ENCODE measurements around the gene ABCE1. TPM values are rescaled to one million over a fixed set of nuclear protein-coding genes. Genes with fewer than 3 reads are reported as not detected.

ABCE1 gene
- total and polyA plus RNA-seq, 2 experiments from 2014 or later, result 70.3 to 185 TPM

- no peak overlapping the region for H3K27ac ChIP-seq (ENCODE audit: low read depth)
- H3K79me2 ChIP-seq (replicated peaks; ENCODE audit: insufficient read depth), result peaks cover 83% of the 10 kb centered on the region
- Mint-ChIP-seq H3K4me1 (peaks cover 5% of the 10 kb centered on the region; the same call in 2 of the 3 replicates), H3K9me3 (peaks cover 3% of the 10 kb centered on the region; the same call in 1 of the 3 replicates), H3K27ac (no peak overlapping the region), H3K4me3 (no peak overlapping the region), H3K36me3 (ENCODE audit: low read depth) (peaks cover 15% of the 10 kb centered on the region), H3K27me3 (ENCODE audit: insufficient read depth, low read depth, poor library complexity) (peaks cover 4% of the 10 kb centered on the region)
- DNase-seq (ENCODE audit: low spot score) (no peak), ATAC-seq (no peak)
- H3K27me3 ChIP-seq (ENCODE audit: insufficient read depth), result no peaks in the 10 kb centered on the region
- TF ChIP-seq ZNF331 (CRISPR knock-in tag; IDR thresholded peaks at IDR 0.05; ENCODE audit: low read depth) (no peak), EZH2 (IDR thresholded peaks at IDR 0.05; ENCODE audit: low read depth, unreplicated experiment) (no peak), CREB1 (CRISPR knock-in tag; IDR thresholded peaks at IDR 0.05; ENCODE audit: low read depth) (no peak), STAT1 (IDR thresholded peaks at IDR 0.05; ENCODE audit: unreplicated experiment) (no peak), NANOG (IDR thresholded peaks at IDR 0.05; ENCODE audit: borderline replicate concordance) (no peak), JUNB (IDR thresholded peaks at IDR 0.05; ENCODE audit: unreplicated experiment) (no peak), POLR2AphosphoS5 (IDR thresholded peaks at IDR 0.05; ENCODE audit: low read depth) (no peak), CTCF (conservative IDR thresholded peaks at IDR 0.05; ENCODE audit: low read depth in 2 of 2) (no peak), EZH2phosphoT487 (IDR thresholded peaks at IDR 0.05; ENCODE audit: unreplicated experiment) (no peak), ZNF114 (CRISPR knock-in tag; IDR thresholded peaks at IDR 0.05) (no peak), ETS1 (IDR thresholded peaks at IDR 0.05) (no peak)
- peaks cover 12% of the 10 kb centered on the region for H3K36me3 ChIP-seq (ENCODE audit: insufficient read depth)
- H3F3A ChIP-seq (replicated peaks; ENCODE audit: low read depth), result no peaks in the 10 kb centered on the region
- peaks cover 3% of the 10 kb centered on the region; the same call in 1 of the 2 replicates for H4K20me1 ChIP-seq (replicated peaks; ENCODE audit: insufficient read depth)
- no peak overlapping the region for H3K4me3 ChIP-seq
- no peak overlapping the region for H3K4me2 ChIP-seq
- no peaks in the 10 kb centered on the region for H3K9me2 ChIP-seq (ENCODE audit: insufficient read depth)
- peaks cover 19% of the 10 kb centered on the region for H3K4me1 ChIP-seq (ENCODE audit: insufficient read depth)
- H2AFZ ChIP-seq, result no peak overlapping the region
Observed at GRCh38 chr4:145101091-145101490, 3.0 kb downstream of the ABCE1 start.

GRCh38 chr4:145102619-145103018 lies 4.5 kb downstream of the ABCE1 start:
- Mint-ChIP-seq H3K4me1 (peaks cover 5% of the 10 kb centered on the region; the same call in 2 of the 3 replicates), H3K36me3 (ENCODE audit: low read depth) (peaks cover 21% of the 10 kb centered on the region), H3K9me3 (peaks cover 2% of the 10 kb centered on the region; the same call in 1 of the 3 replicates), H3K4me3 (no peak overlapping the region), H3K27me3 (ENCODE audit: insufficient read depth, low read depth, poor library complexity) (peaks cover 4% of the 10 kb centered on the region), H3K27ac (no peak overlapping the region)
- ATAC-seq, result no peak
- Histone ChIP-seq H3F3A (replicated peaks; ENCODE audit: low read depth) (no peaks in the 10 kb centered on the region), H3K36me3 (ENCODE audit: insufficient read depth) (peaks cover 26% of the 10 kb centered on the region), H3K4me2 (no peak overlapping the region), H3K79me2 (replicated peaks; ENCODE audit: insufficient read depth) (peaks cover 68% of the 10 kb centered on the region), H4K20me1 (replicated peaks; ENCODE audit: insufficient read depth) (peaks cover 6% of the 10 kb centered on the region; the same call in 1 of the 2 replicates), H3K27me3 (ENCODE audit: insufficient read depth) (no peaks in the 10 kb centered on the region), H3K9me2 (ENCODE audit: insufficient read depth) (no peaks in the 10 kb centered on the region), H3K4me3 (no peak overlapping the region), H2AFZ (no peak overlapping the region), H3K27ac (ENCODE audit: low read depth) (no peak overlapping the region), H3K4me1 (ENCODE audit: insufficient read depth) (peaks cover 13% of the 10 kb centered on the region; the same call in 1 of the 2 replicates)
- no peak for DNase-seq (ENCODE audit: low spot score)
- TF ChIP-seq POLR2AphosphoS5 (IDR thresholded peaks at IDR 0.05; ENCODE audit: low read depth), result no peak
- TF ChIP-seq STAT1 (IDR thresholded peaks at IDR 0.05; ENCODE audit: unreplicated experiment), result no peak
- TF ChIP-seq CREB1 (CRISPR knock-in tag; IDR thresholded peaks at IDR 0.05; ENCODE audit: low read depth), result no peak
- TF ChIP-seq JUNB (IDR thresholded peaks at IDR 0.05; ENCODE audit: unreplicated experiment), result no peak
